GM10847 (cell line): ENCODE results near the gene TEN1.

Experiments
- POLR2A ChIP-seq: IDR thresholded peaks from 2 replicates; pipeline ENCODE4 v1.6.1; 2011; ENCODE audit not compliant: insufficient read length; ENCODE audit errors: extremely low read depth

The TEN1 gene

DNA sequence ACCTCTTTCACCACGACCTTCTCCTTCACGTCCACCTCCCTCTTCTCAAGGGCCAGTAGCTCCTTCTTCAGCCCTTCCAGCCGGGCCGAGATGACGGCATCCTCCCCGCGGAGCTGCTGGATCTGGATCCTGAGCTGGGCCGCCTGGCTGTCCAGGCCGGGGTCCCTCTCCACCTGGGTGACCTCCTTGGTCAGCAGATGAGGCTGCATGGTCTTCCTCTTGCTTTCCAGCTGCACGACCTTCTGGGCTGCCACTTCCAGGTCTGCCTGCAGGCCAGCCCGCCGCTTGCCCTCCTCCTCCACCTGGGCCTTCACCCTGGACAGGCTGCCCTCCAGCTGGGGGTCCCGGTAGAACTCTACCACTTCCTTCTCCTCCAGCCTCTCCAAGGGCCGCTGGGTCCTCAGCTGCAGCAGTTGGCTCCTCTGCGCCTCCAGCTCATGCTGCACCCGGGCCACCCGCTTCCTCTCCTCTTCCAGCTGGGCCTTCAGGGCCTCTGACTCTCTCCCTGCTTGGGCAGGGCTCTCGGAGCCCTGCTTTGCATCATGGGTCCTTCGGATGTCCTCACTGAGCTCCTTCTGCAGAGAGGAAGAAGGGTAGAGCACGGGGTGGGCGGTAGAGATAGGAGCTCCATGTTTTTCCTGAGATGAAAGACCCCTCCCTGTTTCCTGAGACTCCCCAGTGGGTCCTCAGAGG lies 31.1 kb downstream of the TEN1 start:
- TF ChIP-seq POLR2A, result no peak

DNA sequence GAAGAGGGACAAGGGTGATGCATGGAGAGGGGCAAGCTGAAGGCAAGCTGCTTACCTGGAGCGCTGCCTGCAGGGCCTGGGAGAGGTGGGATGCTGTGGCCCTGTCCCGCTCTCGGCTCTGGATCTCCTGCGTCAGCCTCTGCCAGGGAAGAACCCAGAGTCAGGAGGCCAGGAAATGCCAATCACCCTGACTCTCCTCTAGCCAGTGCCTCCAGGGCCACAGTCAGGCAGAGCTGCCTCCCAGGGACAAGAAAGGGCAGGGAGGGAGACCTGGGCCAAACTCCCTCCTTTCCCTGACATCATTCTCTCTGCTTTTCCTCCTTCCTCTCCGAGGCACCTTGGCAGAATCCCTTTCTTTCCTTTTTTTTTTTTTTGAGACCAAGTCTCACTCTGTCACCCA lies 32.9 kb downstream of the TEN1 start:
- no peak for TF ChIP-seq POLR2A

DNA sequence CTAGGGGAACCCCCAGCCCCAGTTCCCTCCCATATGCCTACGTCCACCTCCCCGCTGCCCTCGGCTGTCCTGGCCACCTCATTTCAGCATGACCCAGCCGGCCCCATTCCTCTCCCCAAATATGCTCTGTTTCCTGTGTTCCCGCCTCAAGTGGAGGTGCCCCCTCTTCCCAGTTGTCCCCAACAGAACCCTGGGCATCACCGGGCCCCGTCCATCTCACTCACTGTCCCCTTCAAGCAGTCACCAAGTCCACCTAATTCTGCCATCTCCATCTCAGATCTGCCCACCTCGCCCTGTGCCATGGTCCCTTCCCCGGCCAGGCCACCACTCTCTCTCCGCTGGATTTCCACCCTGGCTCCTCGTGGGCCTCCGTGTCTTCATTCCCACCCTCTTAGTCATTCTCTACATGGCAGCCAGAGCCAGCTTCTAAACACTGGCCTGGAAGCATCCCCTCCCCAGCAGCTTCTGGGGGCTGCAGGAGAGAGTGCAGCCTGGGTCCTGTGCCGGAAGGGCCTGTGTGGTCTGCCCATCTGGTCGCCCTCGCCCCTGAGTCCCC lies 34.4 kb downstream of the TEN1 start:
- TF ChIP-seq POLR2A, result no peak

DNA sequence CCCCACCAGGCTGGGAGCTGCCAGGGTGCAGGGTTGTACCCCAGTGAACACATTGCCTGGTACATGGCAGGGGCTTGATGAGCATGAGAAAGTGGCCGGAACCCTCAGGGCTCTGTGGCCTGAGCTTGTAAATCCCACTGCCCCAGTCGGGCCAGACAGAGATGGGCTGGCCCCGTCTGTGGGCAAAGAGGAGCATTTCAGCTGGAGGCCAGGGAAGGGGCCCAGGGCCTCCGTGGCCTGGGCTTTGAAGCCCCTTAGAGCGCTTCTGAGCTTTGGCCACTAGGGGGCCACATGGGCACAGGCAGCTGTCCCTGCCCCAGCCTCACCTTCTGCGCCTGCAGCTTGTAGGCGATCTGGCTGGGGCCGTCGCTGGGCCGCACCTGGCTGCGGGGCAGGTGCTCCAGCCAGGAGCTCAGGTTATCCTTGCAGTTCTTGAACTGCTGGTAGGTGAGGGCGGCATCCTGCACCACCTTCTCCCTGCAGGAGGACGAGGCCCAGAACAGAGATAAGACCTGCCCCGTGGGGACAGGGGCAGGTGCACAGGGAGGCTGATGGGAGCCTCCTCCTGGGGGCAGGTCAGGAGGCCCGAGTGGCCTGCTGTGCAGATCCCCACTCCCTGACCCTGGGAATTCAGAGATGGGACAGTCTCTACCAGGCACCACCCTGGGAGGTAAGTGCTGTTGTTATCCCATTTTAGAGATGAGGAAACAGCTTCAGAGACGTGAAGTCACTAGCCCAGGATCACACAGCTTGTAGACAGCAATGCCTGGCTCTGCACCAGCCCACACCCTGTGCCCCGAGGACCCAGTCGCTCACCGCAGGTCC lies 35.3 kb downstream of the TEN1 start:
- TF ChIP-seq POLR2A, result no peak

DNA sequence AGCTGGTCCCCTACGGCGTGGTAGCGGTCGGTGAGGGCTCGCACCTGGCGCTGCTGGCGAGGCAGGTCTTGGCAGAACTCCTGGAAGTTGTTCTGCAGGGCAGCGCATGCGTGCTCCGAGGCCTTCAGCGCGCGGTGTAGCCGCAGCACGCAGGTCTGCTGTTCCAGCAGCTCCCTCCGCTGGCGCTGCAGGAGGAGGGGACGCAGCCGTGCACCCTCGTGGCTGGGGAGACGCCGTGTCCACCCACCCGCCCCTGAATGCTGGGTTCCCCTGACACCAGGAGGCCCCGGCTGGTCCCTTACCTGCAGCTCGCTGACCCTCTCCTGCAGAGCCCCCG lies 35.9 kb downstream of the TEN1 start:
- no peak for TF ChIP-seq POLR2A

DNA sequence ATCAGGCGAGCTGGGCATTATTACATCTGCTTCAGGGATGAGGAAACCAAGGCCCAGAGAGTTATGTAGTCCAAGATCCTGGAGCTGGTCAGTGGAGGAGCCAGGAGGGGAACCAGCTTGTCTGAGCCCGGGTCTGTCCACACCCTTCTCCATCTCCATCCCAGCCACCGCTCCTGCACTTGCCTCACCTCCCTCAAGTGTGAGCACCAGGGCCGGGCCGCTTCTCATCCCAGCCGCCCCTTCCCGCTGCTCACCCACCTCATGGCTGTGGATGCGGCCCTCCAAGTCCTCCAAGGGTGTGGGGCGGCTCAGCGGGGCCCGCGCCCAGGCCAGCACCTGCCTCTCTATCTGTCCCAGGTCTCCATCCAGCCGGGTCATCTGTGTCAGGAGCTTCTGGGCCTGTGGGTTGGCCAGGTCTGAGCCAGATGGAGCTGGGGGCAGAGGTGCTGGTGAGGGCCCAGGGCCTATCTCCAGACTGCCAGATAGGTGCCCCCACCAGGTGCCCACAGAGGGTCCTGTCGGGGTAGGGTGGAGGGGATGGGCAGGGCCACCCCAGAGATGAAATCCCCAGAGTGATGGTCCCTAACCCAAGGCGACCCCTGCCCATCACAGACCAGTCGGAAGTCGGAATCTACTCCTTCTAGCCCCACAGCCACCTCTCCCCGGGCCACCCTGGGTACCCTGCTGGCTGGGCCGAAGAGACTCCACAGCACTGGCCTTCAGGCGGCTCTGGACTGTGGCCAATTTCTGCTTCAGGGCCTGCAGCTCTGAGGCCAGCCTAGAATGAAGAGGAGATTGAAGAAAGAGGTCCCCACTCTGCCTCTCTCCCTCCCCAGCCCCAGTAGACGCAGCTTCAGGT lies 38.7 kb downstream of the TEN1 start:
- no peak for TF ChIP-seq POLR2A

DNA sequence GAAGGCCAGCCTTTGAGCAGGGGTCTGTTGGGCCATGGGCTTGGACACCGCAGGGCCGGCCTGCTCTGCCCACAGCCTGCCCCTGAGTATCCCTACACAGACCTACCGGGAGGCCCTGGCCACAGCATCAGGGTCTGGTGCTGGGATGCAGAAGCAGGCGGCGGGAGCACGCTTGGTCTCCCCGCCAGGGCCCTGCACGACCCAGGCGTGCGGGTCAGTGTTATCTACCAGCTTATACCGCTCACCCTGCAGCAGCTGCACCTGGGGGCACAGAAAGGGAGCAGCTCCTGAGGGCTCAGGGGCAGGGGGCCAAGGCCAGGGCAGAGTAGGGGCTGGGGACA lies 39.3 kb downstream of the TEN1 start:
- no peak for TF ChIP-seq POLR2A

DNA sequence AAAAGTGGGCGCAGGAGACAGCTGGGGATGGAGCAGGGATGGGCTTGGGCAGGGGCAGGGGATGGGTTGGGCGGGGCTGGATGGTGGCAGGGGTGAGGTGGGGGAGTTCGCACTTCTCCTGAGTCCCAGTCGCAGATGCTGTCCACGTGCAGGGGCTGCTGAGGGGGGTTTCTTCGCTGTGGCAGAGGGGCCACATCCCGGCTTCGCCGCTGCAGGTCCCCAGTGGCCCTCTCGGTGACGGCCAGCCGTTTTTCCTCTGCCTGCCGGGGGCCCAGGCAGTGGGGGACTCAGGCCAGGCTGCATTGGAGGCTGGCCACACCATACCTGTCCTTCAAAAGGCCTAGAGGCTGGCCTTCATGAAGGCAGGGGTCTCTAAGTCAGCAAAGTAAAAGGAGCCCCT lies 39.8 kb downstream of the TEN1 start:
- TF ChIP-seq POLR2A, result no peak

DNA sequence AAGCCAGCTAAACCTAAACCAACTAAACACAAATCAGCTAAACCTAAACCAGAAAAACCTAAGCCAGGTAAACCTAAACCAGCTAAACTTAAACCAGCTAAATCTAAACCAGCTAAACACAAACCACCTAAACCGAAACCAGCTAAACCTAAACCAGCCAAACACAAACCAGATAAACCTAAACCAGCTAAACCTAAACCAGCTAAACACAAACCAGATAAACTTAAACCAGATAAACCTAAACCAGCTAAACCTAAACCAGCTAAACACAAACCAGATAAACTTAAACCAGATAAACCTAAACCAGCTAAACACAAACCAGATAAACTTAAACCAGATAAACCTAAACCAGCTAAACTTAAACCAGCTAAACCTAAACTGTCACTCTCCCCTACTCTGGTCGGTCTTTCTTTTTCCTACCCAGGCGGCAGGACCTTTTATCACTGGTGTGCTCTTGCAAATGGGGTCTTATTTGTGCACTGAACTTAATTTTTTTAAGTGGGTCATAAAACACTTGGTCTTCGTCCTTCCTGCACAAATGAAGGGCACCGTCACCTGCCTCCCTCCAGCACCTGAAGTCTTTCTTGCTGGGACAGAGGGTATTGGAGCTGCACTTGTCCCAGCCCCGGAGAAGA lies 40.9 kb downstream of the TEN1 start:
- no peak for TF ChIP-seq POLR2A

DNA sequence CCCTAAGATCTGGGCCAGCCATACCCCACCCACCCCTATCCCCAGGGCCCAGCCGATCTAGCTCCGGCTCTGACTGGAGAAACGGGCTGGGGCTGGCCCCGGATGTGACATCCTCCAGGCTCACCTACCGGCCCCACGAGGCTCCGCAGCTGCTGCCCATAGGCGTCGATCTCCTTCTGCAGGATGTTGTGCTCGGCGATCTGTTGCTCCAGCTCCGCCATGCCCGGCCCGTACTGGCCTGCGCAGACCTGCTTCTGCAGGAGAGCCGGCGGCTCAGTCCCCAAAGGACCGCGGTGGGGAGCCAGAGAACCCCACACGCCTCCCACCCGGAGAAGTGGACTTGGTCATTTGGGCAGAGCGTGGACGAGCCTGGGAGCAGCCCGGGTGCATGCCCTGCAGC lies 43.2 kb downstream of the TEN1 start:
- no peak for TF ChIP-seq POLR2A

DNA sequence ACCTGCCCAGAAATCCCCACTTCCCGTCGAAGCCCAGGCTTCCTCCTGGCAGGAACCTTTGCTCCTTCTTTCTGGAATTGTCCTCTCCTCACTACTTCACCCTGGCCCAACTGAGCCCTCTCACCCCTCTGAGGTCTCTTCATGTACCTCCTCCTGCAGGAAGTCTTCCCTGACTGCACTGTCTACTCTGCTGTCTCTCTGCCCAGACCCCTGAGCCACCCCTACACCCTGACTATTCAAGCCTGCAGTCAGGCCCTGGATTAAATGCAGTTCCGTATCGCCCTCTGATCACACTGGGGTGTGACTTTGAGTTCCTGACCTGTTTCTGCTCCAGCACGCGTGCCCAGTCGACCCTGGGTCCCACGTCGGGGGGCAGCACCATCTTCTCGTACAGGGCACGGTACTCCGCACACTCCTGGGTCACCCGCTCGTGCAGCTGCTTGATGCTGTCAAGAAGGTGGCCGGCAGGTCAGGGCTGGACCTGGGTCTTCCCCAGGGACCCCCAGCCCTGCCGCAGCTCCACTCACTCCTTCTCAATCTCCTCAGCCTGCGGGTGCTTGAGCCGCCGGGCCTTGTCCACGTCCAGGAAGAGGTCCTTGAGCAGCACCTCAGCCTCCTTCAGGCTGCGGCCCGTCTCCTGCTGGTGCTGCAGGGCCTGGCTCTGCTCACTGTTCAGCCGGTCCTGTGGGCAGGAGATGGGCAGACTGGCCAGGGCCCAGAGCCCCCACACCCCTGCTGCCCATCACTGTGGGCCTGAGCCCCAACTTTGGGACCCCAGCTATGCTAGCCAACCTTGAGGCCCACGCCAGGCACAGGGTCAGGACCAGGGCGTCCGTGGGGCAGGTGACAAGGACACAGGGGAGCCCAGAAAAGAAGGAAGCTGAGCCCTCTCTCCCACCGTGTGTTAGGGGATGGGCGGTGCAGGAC lies 44.2 kb downstream of the TEN1 start:
- TF ChIP-seq POLR2A, result no peak

DNA sequence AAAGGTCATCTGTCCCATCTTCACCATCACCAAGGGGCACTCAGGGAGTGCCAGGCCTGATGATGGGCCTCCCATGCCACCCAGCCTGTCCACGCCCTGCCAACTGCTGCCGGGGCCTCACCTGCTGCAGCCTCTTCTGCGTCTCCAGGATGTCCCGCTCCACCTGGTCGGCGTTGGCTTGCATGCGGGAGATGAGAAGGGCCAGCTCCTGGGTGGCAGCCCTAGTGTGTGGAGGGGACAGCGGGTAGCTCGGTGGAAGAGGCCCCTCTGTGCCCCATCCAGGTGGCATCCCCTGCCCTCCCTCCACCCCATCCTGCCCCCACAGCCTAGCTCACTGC lies 44.8 kb downstream of the TEN1 start:
- TF ChIP-seq POLR2A, result no peak

DNA sequence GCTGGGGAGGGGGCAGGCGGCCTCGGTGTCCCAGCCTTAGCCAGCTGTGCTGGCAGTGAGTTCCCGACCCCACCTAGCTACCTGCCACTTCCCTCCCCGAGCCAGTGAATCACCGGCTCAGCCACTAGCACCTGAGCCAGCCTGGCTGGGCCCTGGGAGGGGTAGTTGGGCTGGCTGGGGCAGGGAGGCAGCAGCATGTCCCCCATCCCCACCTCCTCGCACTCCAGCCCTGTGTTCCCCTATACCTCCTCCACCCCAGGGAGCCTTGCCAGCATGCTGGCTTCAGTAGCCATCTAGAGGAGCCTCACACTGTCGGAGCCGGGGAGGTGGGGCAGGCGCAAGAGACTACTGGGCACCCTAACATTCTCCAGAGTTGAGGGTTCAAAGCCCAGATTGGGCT lies 45.3 kb downstream of the TEN1 start:
- TF ChIP-seq POLR2A, result no peak

DNA sequence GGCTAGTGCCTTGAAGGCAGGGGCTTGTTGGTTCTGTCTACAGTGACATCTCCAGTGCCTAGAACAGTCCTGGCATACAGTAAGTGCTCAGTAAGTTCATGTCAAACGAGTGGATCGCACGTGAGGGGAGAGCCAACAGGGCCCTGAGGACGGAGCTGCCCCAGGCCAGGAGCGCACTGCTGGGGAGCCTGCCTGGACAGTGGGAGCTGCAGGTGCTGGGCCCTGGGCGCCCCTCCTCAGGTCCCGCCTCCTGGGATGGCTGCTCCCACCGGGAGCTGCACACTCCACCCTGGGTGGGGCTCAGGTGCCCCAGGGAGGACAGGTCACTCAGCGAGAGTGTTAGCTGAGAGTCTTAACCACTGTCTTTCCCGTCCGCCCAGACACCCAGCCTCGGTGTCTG lies 46.3 kb downstream of the TEN1 start:
- no peak for TF ChIP-seq POLR2A

DNA sequence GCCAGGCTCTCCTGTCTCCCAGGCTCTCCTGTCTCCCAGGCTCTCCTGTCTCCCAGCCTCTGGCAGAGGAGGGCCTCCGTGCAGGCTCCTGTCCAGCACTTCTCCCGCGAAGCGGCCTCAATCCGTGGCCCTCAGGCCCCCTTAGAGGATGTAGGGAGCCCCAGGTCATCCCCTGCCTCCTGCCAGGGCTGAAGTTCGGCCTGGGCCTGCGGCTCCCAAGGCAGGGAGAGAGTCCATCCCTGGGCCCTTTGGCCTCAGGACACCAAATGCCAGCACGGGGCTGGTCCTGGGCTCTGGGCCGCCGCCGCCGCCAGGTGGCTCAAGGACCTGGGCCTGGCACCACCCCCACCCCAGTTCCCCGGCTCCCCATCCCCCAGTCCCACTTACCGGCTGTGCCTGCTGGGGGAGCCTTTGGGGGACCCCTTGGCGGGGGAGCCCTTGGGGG lies 47.7 kb downstream of the TEN1 start:
- TF ChIP-seq POLR2A, result no peak
